Epithelial cell of proximal tubule (primary cell): Measurements from ENCODE around the gene TENT4B. TPM values are rescaled to one million over a fixed set of nuclear protein-coding genes. Genes with fewer than 3 reads are reported as not detected.

ENCODE experiments used
- DNase-seq: peaks from one replicate; pipeline ENCODE4 v3.0.0-alpha.2; 2011; ENCODE audit warnings: low read depth
- H3K4me3 ChIP-seq: 2 replicates; pipeline ENCODE4 v1.5.1; 2011; ENCODE audit warnings: low read depth, mild to moderate bottlenecking, low read length
- CTCF ChIP-seq: conservative IDR thresholded peaks from 2 replicates; pipeline ENCODE4 v1.5.1; 2012; ENCODE audit warnings: low read depth, mild to moderate bottlenecking, low read length
- total RNA-seq: library from RNA; depleted of rRNA; stranded (reverse); fragments of >200 nt; gene quantifications from 2 replicates; pipeline ENCODE4 v1.2.3, GENCODE V29; 2015

The TENT4B gene
- total RNA-seq, 1 donor from 2014 or later: 9.4 TPM

- TF ChIP-seq CTCF: no peak
- no peak for DNase-seq
- H3K4me3 ChIP-seq: no peak overlapping the region
Measured at GRCh38 chr16:50215680-50216079, 62.6 kb downstream of the TENT4B start.

- DNase-seq: no peak
- TF ChIP-seq CTCF: no peak
- no peak overlapping the region for H3K4me3 ChIP-seq
Measured at GRCh38 chr16:50216231-50216630, 63.1 kb downstream of the TENT4B start.

GRCh38 chr16:50219402-50219975 is 66.4 kb downstream of the TENT4B start:
- TF ChIP-seq CTCF: no peak
- H3K4me3 ChIP-seq: no peak overlapping the region
- DNase-seq: no peak

- H3K4me3 ChIP-seq: no peak overlapping the region
- TF ChIP-seq CTCF: no peak
- no peak for DNase-seq
Measured at GRCh38 chr16:50224286-50224685, 71.2 kb downstream of the TENT4B start.

GRCh38 chr16:50227120-50227519 is 74.0 kb downstream of the TENT4B start:
- no peak for TF ChIP-seq CTCF
- no peak for DNase-seq
- H3K4me3 ChIP-seq: no peak overlapping the region

GRCh38 chr16:50227665-50228064 is 74.6 kb downstream of the TENT4B start:
- no peak overlapping the region for H3K4me3 ChIP-seq
- no peak for TF ChIP-seq CTCF
- no peak for DNase-seq

GRCh38 chr16:50228364-50228868 is 75.3 kb downstream of the TENT4B start:
- no peak for TF ChIP-seq CTCF
- no peak overlapping the region for H3K4me3 ChIP-seq
- no peak for DNase-seq
